OCI-LY7 (cell line): ENCODE measurements around the gene C10orf53. TPM values are rescaled to one million over a fixed set of nuclear protein-coding genes. Genes with fewer than 3 reads are reported as not detected.

Source experiments
- BruUV-seq: library from RNA; stranded (reverse); fragments of 400-500 nt; replicated peaks from 2 replicates; lab custom pipeline; 2021; lab: Mats Ljungman, UMichigan
- CTCF ChIA-PET: fragments of 300-600 bp; sonication (Branson Sonifier 250); formaldehyde crosslinking; loops from one replicate; lab custom pipeline; 2022; ENCODE audit warnings: antibody characterized with exemption; ENCODE audit not compliant: unreplicated experiment; lab: Charles Lee
- POLR2A ChIA-PET: fragments of 300-600 bp; sonication (Branson Sonifier 250); formaldehyde crosslinking; loops from one replicate; lab custom pipeline; 2022; ENCODE audit warnings: antibody characterized with exemption; lab: Charles Lee
- DNase-seq: peaks from one replicate; pipeline ENCODE4 v3.0.0-alpha.2; 2015; ENCODE audit warnings: low spot score
- H2AFZ ChIP-seq: fragments of 200-600 bp; sonication (generic), shearing (Covaris generic); 2 replicates; pipeline ENCODE4 v1.6.1; 2014; ENCODE audit warnings: mild to moderate bottlenecking, antibody characterized with exemption, low read length, moderate library complexity
- H3K27ac ChIP-seq: fragments of 200-600 bp; sonication (generic); 2 replicates; pipeline ENCODE4 v1.5.1; 2014; ENCODE audit warnings: mixed run types, low read depth, mild to moderate bottlenecking, moderate library complexity, low read length, inconsistent platforms; ENCODE audit not compliant: poor library complexity, severe bottlenecking
- H3K36me3 ChIP-seq: fragments of 200-600 bp; sonication (generic); 2 replicates; pipeline ENCODE4 v1.6.1; 2014; ENCODE audit warnings: mild to moderate bottlenecking, antibody characterized with exemption, low read length, moderate library complexity, mixed read lengths; ENCODE audit not compliant: insufficient read depth
- H3K4me1 ChIP-seq: fragments of 200-600 bp; sonication (generic); 2 replicates; pipeline ENCODE4 v1.5.1; 2014; ENCODE audit warnings: mild to moderate bottlenecking, low read length; ENCODE audit not compliant: insufficient read depth, poor library complexity, severe bottlenecking
- H3K4me2 ChIP-seq: fragments of 200-600 bp; sonication (generic); 2 replicates; pipeline ENCODE4 v1.6.1; 2014; ENCODE audit warnings: mild to moderate bottlenecking, low read length
- H3K4me3 ChIP-seq: fragments of 200-600 bp; sonication (generic); 2 replicates; pipeline ENCODE4 v1.5.1; 2014; ENCODE audit warnings: mild to moderate bottlenecking, low read depth, low read length; ENCODE audit not compliant: poor library complexity, severe bottlenecking
- H3K79me2 ChIP-seq: fragments of 200-600 bp; sonication (generic); 2 replicates; pipeline ENCODE4 v1.6.1; 2016; ENCODE audit warnings: low read depth, mild to moderate bottlenecking, low read length, moderate library complexity, mixed read lengths; ENCODE audit not compliant: insufficient read depth
- H3K9me2 ChIP-seq: fragments of 200-600 bp; sonication (generic); 2 replicates; pipeline ENCODE4 v1.6.1; 2016; ENCODE audit warnings: mild to moderate bottlenecking, low read length, mixed read lengths; ENCODE audit not compliant: insufficient read depth
- H3K9me3 ChIP-seq: fragments of 200-600 bp; sonication (generic); 2 replicates; pipeline ENCODE4 v1.6.1; 2014; ENCODE audit warnings: mild to moderate bottlenecking, mixed run types, low read length, mixed read lengths
- H4K20me1 ChIP-seq: fragments of 200-600 bp; sonication (generic); 2 replicates; pipeline ENCODE4 v1.6.1; 2014; ENCODE audit warnings: mild to moderate bottlenecking, antibody characterized with exemption, low read length, moderate library complexity, mixed read lengths; ENCODE audit not compliant: insufficient read depth
- CTCF ChIP-seq: fragments of 200-600 bp; sonication (generic); conservative IDR thresholded peaks from 2 replicates; pipeline ENCODE4 v1.5.1; 2014; ENCODE audit warnings: mild to moderate bottlenecking, antibody characterized with exemption, low read length, moderate library complexity, mixed read lengths
- EZH2phosphoT487 ChIP-seq: fragments of 200-600 bp; sonication (generic); IDR thresholded peaks from 2 replicates; pipeline ENCODE4 v1.6.1; 2018; ENCODE audit warnings: low read depth, borderline replicate concordance, mild to moderate bottlenecking, mixed run types, antibody characterized with exemption, low read length, moderate library complexity, mixed read lengths
- intact Hi-C: fragments of 100-400 bp; cut with micrococcal nuclease; formaldehyde crosslinking; loops from one replicate; pipeline ENCODE4 v1.10.0; 2022; ENCODE audit not compliant: unreplicated experiment
- total RNA-seq, 2 experiments: library from RNA; depleted of rRNA in 1 of 2; stranded (reverse); fragments of >200 nt in 1 of 2; shearing (Covaris generic) in 1 of 2; gene quantifications; 2 replicates each; pipeline ENCODE4 v1.2.3, GENCODE V29; 2014 to 2022

Gene C10orf53
- total RNA-seq, 2 experiments from 2014 or later = not detected

GRCh38 chr10:49690698-49691356, 11.4 kb downstream of the C10orf53 start:
- Histone ChIP-seq H4K20me1 (no peaks in the 10 kb centered on the region), H3K27ac (no peak overlapping the region), H3K4me1 (no peaks in the 10 kb centered on the region), H3K36me3 (no peaks in the 10 kb centered on the region), H2AFZ (no peak overlapping the region), H3K4me2 (no peak overlapping the region), H3K4me3 (no peak overlapping the region), H3K79me2 (no peaks in the 10 kb centered on the region), H3K9me2 (no peaks in the 10 kb centered on the region), H3K9me3 (no peaks in the 10 kb centered on the region)
- intact Hi-C loops = no loop called here
- no peak for TF ChIP-seq CTCF
- no peak for TF ChIP-seq EZH2phosphoT487
- POLR2A ChIA-PET = no interaction called here
- no peak for DNase-seq
- BruUV-seq = no TSS peak
- CTCF ChIA-PET = no interaction called here

GRCh38 chr10:49691588-49691987, 12.1 kb downstream of the C10orf53 start:
- Histone ChIP-seq H4K20me1 (no peaks in the 10 kb centered on the region), H3K4me3 (no peak overlapping the region), H3K27ac (no peak overlapping the region), H3K4me1 (no peaks in the 10 kb centered on the region), H2AFZ (no peak overlapping the region), H3K36me3 (no peaks in the 10 kb centered on the region), H3K79me2 (no peaks in the 10 kb centered on the region), H3K4me2 (no peak overlapping the region), H3K9me2 (no peaks in the 10 kb centered on the region), H3K9me3 (no peaks in the 10 kb centered on the region)
- POLR2A ChIA-PET = no interaction called here
- intact Hi-C loops = no loop called here
- BruUV-seq = no TSS peak
- TF ChIP-seq CTCF (no peak), EZH2phosphoT487 (no peak)
- CTCF ChIA-PET = no interaction called here
- no peak for DNase-seq

GRCh38 chr10:49694466-49694865, 15.0 kb downstream of the C10orf53 start:
- DNase-seq = no peak
- BruUV-seq = no TSS peak
- ChIA-PET POLR2A (interaction anchor here (0.7 kb wide), 1 partner anchor 8 kb away, joined by 3 read pairs; no protein-coding TSS in a partner anchor), CTCF (no interaction called here)
- Histone ChIP-seq H3K79me2 (no peaks in the 10 kb centered on the region), H3K9me3 (no peaks in the 10 kb centered on the region), H3K27ac (no peak overlapping the region), H3K4me2 (no peak overlapping the region), H3K4me1 (no peaks in the 10 kb centered on the region), H3K36me3 (no peaks in the 10 kb centered on the region), H4K20me1 (no peaks in the 10 kb centered on the region), H3K9me2 (no peaks in the 10 kb centered on the region), H2AFZ (no peak overlapping the region), H3K4me3 (no peak overlapping the region)
- TF ChIP-seq EZH2phosphoT487 (no peak), CTCF (no peak)
- intact Hi-C loops = no loop called here
